PFSK-1 (cell line): ENCODE measurements around the gene PYGL.

Experiments
- POLR2AphosphoS5 ChIP-seq: IDR thresholded peaks from 2 replicates; pipeline ENCODE4 v1.6.1; 2012; ENCODE audit warnings: low read depth, mild to moderate bottlenecking, control low read depth, low read length, moderate library complexity
- TAF1 ChIP-seq: IDR thresholded peaks from 2 replicates; pipeline ENCODE4 v1.6.1; 2012; ENCODE audit warnings: low read length, control low read depth, borderline replicate concordance; ENCODE audit not compliant: insufficient read depth
- TF ChIP-seq, protein P1 (sequence below), 2 experiments: IDR thresholded peaks; 2 replicates each; pipeline versions ENCODE4 v1.6.1 to v1.8.0; 2011 to 2012; ENCODE audit warnings: low read depth in 2 of 2, low read length in 2 of 2, control low read depth in 1 of 2, inconsistent platforms in 1 of 2, mild to moderate bottlenecking in 1 of 2, moderate library complexity in 1 of 2; ENCODE audit not compliant: insufficient read depth in 1 of 2

DNA sequence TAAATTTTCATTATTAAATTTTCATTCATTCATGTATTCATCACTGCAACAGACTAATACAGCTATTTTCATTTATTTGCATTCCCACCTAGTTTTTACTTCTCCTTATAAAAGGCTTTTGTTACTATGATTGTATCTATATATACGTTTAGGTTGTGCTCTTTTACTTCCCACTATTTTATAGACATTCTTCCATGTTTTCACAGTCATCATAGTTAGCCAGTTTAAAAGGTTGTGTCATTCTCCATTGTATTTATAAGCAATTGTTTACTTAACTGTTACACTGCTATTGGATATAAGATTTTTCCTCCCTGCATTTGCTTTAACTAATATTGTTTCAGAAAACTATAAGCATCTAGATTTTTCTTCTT is 60.5 kb downstream of the PYGL start:
- no peak for TF ChIP-seq POLR2AphosphoS5
- TF ChIP-seq, protein P1, sequence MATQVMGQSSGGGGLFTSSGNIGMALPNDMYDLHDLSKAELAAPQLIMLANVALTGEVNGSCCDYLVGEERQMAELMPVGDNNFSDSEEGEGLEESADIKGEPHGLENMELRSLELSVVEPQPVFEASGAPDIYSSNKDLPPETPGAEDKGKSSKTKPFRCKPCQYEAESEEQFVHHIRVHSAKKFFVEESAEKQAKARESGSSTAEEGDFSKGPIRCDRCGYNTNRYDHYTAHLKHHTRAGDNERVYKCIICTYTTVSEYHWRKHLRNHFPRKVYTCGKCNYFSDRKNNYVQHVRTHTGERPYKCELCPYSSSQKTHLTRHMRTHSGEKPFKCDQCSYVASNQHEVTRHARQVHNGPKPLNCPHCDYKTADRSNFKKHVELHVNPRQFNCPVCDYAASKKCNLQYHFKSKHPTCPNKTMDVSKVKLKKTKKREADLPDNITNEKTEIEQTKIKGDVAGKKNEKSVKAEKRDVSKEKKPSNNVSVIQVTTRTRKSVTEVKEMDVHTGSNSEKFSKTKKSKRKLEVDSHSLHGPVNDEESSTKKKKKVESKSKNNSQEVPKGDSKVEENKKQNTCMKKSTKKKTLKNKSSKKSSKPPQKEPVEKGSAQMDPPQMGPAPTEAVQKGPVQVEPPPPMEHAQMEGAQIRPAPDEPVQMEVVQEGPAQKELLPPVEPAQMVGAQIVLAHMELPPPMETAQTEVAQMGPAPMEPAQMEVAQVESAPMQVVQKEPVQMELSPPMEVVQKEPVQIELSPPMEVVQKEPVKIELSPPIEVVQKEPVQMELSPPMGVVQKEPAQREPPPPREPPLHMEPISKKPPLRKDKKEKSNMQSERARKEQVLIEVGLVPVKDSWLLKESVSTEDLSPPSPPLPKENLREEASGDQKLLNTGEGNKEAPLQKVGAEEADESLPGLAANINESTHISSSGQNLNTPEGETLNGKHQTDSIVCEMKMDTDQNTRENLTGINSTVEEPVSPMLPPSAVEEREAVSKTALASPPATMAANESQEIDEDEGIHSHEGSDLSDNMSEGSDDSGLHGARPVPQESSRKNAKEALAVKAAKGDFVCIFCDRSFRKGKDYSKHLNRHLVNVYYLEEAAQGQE (IDR thresholded peaks at IDR 0.05; ENCODE audit: insufficient read depth in 1 of 2, low read depth in 2 of 2, low read length in 2 of 2), result no peak
- no peak for TF ChIP-seq TAF1
